Activated CD8-positive, alpha-beta T cell treated with anti-CD3 and anti-CD28 coated beads for 36 hours (primary cell): Measurements from ENCODE around the gene CYP46A1. TPM values are rescaled to one million over a fixed set of nuclear protein-coding genes. Genes with fewer than 3 reads are reported as not detected.

Experiments
- ATAC-seq: fragments of 200-7000 bp; cut with Tn5 transposase; one replicate; pipeline ENCODE4 v1.10.0; 2021; ENCODE audit warnings: mild to moderate bottlenecking, moderate library complexity
- CTCF ChIA-PET: fragments of 350-600 bp; sonication (Branson Sonifier 250); formaldehyde crosslinking; loops from one replicate; lab custom pipeline; 2021; ENCODE audit warnings: antibody characterized with exemption; lab: Charles Lee
- POLR2A ChIA-PET: fragments of 350-600 bp; sonication (Branson Sonifier 250); formaldehyde crosslinking; loops from one replicate; lab custom pipeline; 2021; ENCODE audit warnings: antibody characterized with exemption; lab: Charles Lee
- DNase-seq: peaks from one replicate; pipeline ENCODE4 v3.0.0-alpha.2; 2020
- H3K27ac Mint-ChIP-seq: one replicate; pipeline ENCODE4 v1.8.0; 2021; ENCODE audit warnings: mild to moderate bottlenecking, mixed read lengths
- H3K27me3 Mint-ChIP-seq: one replicate; pipeline ENCODE4 v1.8.0; 2021; ENCODE audit warnings: mixed read lengths
- H3K36me3 Mint-ChIP-seq: one replicate; pipeline ENCODE4 v1.8.0; 2021; ENCODE audit warnings: low read depth, mixed read lengths
- H3K4me1 Mint-ChIP-seq: one replicate; pipeline ENCODE4 v1.8.0; 2021; ENCODE audit warnings: low read depth, mixed read lengths
- H3K4me3 Mint-ChIP-seq: one replicate; pipeline ENCODE4 v1.8.0; 2021; ENCODE audit warnings: mild to moderate bottlenecking, moderate library complexity, mixed read lengths
- H3K9me3 Mint-ChIP-seq: one replicate; pipeline ENCODE4 v1.8.0; 2021; ENCODE audit warnings: mixed read lengths
- intact Hi-C: fragments of 100-400 bp; cut with micrococcal nuclease; formaldehyde crosslinking; loops from one replicate; pipeline ENCODE4 v1.10.0; 2022
- total RNA-seq, 2 experiments: library from RNA; stranded (reverse); gene quantifications; one replicate each; pipeline ENCODE4 v1.2.3, GENCODE V29; 2021
- TF ChIP-seq, protein P1 (sequence below): fragments of 200-600 bp; IDR thresholded peaks from one replicate; pipeline ENCODE4 v1.8.0; 2022; ENCODE audit warnings: antibody characterized with exemption, mild to moderate bottlenecking

CYP46A1 gene
- total RNA-seq, 2 experiments from 2014 or later: 0.16 to 0.20 TPM

GRCh38 chr14:99674776-99675381, 9.2 kb upstream of the CYP46A1 start:
- ATAC-seq (no peak), DNase-seq (no peak)
- H3K27ac Mint-ChIP-seq: no peak overlapping the region
- H3K9me3 Mint-ChIP-seq: peaks cover 9% of the 10 kb centered on the region
- H3K4me1 Mint-ChIP-seq: peaks cover 12% of the 10 kb centered on the region
- ChIA-PET POLR2A (interaction anchor here (1.2 kb wide), 1 partner anchor 8 kb away, joined by 4 read pairs; no protein-coding TSS in a partner anchor), CTCF (interaction anchor here (1.0 kb wide), 1 partner anchor 15 kb away, joined by 3 read pairs; no protein-coding TSS in a partner anchor)
- intact Hi-C loops: no loop called here
- H3K27me3 Mint-ChIP-seq: peaks cover 6% of the 10 kb centered on the region
- H3K36me3 Mint-ChIP-seq: no peaks in the 10 kb centered on the region
- TF ChIP-seq, protein P1, sequence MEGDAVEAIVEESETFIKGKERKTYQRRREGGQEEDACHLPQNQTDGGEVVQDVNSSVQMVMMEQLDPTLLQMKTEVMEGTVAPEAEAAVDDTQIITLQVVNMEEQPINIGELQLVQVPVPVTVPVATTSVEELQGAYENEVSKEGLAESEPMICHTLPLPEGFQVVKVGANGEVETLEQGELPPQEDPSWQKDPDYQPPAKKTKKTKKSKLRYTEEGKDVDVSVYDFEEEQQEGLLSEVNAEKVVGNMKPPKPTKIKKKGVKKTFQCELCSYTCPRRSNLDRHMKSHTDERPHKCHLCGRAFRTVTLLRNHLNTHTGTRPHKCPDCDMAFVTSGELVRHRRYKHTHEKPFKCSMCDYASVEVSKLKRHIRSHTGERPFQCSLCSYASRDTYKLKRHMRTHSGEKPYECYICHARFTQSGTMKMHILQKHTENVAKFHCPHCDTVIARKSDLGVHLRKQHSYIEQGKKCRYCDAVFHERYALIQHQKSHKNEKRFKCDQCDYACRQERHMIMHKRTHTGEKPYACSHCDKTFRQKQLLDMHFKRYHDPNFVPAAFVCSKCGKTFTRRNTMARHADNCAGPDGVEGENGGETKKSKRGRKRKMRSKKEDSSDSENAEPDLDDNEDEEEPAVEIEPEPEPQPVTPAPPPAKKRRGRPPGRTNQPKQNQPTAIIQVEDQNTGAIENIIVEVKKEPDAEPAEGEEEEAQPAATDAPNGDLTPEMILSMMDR: no peak
- no peak overlapping the region for H3K4me3 Mint-ChIP-seq

DNA sequence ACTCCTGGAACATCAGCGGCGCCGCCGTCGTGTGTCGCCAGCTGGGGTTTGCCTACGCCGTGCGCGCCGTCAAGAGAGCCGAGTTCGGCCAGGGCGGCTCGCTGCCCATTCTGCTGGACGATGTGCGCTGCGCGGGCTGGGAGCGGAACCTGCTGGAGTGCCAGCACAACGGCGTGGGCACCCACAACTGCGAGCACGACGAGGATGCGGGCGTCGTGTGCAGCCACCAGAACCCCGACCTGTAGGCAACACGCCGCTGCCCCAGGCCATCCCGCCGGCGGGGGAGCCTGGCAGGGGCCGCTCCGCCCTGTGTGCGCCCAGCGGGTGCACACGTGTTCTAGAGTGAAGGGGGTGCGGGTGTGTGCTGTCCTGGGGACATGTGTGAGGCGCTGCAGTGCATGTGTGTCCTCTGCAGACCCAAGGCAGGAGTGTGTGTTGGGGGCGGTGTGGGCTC, 8.7 kb upstream of the CYP46A1 start:
- CTCF ChIA-PET: interaction anchor here (1.0 kb wide), 1 partner anchor 14 kb away, joined by 3 read pairs; no protein-coding TSS in a partner anchor
- no peak overlapping the region for H3K4me3 Mint-ChIP-seq
- ATAC-seq: no peak
- POLR2A ChIA-PET: no interaction called here
- peaks cover 12% of the 10 kb centered on the region for H3K4me1 Mint-ChIP-seq
- peaks cover 6% of the 10 kb centered on the region for H3K27me3 Mint-ChIP-seq
- H3K27ac Mint-ChIP-seq: no peak overlapping the region
- no peak for DNase-seq
- intact Hi-C loops: no loop called here
- TF ChIP-seq, protein P1: no peak
- peaks cover 9% of the 10 kb centered on the region for H3K9me3 Mint-ChIP-seq
- no peaks in the 10 kb centered on the region for H3K36me3 Mint-ChIP-seq

DNA sequence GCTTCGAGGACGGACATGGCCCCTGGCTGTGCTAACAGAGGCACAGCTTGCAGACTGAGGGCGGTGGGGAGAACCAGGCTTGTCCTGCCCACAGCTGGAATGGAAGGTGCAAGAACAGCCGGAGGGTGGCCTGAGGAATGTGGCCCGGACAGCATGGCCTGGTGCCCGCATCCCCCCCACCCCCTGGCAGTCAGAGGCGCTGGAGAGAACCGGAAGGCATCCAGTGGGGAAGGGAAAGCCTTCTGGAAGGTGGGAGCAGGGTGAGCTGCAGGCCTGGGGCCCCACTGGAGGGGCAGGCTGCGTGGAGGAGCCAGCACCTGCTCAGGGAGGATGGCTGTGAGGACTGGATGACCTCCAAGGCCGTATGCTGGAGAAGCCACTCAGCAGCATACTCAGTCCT, 8.1 kb upstream of the CYP46A1 start:
- ChIA-PET CTCF (no interaction called here), POLR2A (no interaction called here)
- TF ChIP-seq, protein P1: no peak
- ATAC-seq: no peak
- H3K4me1 Mint-ChIP-seq: peaks cover 12% of the 10 kb centered on the region
- no peaks in the 10 kb centered on the region for H3K36me3 Mint-ChIP-seq
- H3K27me3 Mint-ChIP-seq: peaks cover 3% of the 10 kb centered on the region
- no peak overlapping the region for H3K4me3 Mint-ChIP-seq
- intact Hi-C loops: no loop called here
- H3K27ac Mint-ChIP-seq: no peak overlapping the region
- no peak for DNase-seq
- peaks cover 9% of the 10 kb centered on the region for H3K9me3 Mint-ChIP-seq

- CTCF ChIA-PET: interaction anchor here (1.1 kb wide), 1 partner anchor 12 kb away, joined by 6 read pairs; no protein-coding TSS in a partner anchor
- no peak for DNase-seq
- no peak for ATAC-seq
- no peak overlapping the region for H3K4me3 Mint-ChIP-seq
- TF ChIP-seq, protein P1: no peak
- H3K4me1 Mint-ChIP-seq: peaks cover 12% of the 10 kb centered on the region
- POLR2A ChIA-PET: no interaction called here
- H3K27ac Mint-ChIP-seq: no peak overlapping the region
- intact Hi-C loops: no loop called here
- H3K27me3 Mint-ChIP-seq: peaks cover 3% of the 10 kb centered on the region
- H3K9me3 Mint-ChIP-seq: peaks cover 9% of the 10 kb centered on the region
- no peaks in the 10 kb centered on the region for H3K36me3 Mint-ChIP-seq
These were observed 7.4 kb upstream of the CYP46A1 start for GRCh38 chr14:99676657-99677056.
